Measurements from ENCODE around the gene RUFY3. TPM values are rescaled to one million over a fixed set of nuclear protein-coding genes. Genes with fewer than 3 reads are reported as not detected.
"Not testable (repeated sequence)": the region's sequence is repeated elsewhere in the genome, so short reads cannot be mapped to it uniquely, and the experiment has no call there.

RUFY3 gene
- total RNA-seq, 3 donors from 2014 or later, result 31.9 to 54.2 (median 46.0) TPM

DNA sequence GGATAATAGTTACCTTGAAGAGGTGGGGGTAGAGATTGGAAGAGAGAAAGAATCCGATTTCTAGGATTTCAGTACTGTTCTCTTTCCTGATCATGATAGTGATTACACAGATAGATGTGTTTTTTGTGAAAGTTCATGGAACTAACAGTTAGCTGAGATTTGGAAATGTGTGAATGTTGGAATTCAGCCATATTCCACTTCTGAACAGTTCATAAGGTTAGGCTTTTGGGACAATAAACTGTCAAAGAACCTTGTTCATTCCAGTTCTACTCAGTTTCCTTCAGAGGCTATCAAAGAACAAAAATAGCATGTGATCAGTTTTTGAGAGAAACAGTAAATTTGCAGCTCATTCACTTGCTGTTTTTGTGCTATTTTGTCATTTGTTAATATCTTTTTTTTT lies 43.6 kb downstream of the RUFY3 start:
- Histone ChIP-seq H3K36me3 (ENCODE audit: low read depth) (no peaks in the 10 kb centered on the region), H3K4me1 (ENCODE audit: low read depth) (no peaks in the 10 kb centered on the region), H3K9me3 (no peaks in the 10 kb centered on the region), H3K4me3 (no peak overlapping the region)
- ATAC-seq, result no peak
- intact Hi-C loops (cut with DNase I, micrococcal nuclease), result no loop called here
- TF ChIP-seq, protein P1, sequence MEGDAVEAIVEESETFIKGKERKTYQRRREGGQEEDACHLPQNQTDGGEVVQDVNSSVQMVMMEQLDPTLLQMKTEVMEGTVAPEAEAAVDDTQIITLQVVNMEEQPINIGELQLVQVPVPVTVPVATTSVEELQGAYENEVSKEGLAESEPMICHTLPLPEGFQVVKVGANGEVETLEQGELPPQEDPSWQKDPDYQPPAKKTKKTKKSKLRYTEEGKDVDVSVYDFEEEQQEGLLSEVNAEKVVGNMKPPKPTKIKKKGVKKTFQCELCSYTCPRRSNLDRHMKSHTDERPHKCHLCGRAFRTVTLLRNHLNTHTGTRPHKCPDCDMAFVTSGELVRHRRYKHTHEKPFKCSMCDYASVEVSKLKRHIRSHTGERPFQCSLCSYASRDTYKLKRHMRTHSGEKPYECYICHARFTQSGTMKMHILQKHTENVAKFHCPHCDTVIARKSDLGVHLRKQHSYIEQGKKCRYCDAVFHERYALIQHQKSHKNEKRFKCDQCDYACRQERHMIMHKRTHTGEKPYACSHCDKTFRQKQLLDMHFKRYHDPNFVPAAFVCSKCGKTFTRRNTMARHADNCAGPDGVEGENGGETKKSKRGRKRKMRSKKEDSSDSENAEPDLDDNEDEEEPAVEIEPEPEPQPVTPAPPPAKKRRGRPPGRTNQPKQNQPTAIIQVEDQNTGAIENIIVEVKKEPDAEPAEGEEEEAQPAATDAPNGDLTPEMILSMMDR (IDR thresholded peaks at IDR 0.05), result no peak
- DNase-seq, result no peak

DNA sequence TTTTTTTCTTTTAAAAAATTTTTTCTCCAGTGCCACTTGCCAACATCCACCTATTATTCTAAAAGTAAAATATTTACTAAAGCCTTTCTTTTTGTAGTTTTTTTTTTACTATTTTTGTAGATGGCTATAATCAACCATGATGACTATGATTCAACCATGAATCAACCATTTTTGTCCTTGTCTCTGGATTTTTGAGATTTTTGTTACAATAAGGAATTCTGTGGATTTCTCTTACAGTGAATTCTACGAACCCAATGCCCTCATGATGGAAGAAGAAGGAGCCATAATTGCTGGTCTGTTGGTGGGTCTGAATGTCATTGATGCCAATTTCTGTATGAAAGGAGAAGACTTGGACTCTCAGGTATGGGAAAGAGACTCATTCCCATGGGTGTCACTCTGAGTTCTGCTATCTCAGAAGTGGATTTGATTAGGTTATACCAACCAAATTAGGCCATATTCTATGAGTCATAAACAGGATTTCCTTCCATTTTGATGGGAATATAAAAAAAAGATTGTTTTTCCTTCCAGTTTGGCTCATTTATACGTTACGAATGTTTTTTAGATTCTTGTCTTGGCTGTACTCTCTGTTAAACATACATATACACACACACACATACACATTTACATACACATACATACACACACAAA lies 46.7 kb downstream of the RUFY3 start:
- TF ChIP-seq, protein P1 (IDR thresholded peaks at IDR 0.05), result no peak
- Histone ChIP-seq H3K9me3 (no peaks in the 10 kb centered on the region), H3K4me3 (no peak overlapping the region), H3K4me1 (ENCODE audit: low read depth) (no peaks in the 10 kb centered on the region), H3K36me3 (ENCODE audit: low read depth) (no peaks in the 10 kb centered on the region)
- intact Hi-C loops (cut with DNase I, micrococcal nuclease), result no loop called here
- no peak for ATAC-seq
- no peak for DNase-seq

DNA sequence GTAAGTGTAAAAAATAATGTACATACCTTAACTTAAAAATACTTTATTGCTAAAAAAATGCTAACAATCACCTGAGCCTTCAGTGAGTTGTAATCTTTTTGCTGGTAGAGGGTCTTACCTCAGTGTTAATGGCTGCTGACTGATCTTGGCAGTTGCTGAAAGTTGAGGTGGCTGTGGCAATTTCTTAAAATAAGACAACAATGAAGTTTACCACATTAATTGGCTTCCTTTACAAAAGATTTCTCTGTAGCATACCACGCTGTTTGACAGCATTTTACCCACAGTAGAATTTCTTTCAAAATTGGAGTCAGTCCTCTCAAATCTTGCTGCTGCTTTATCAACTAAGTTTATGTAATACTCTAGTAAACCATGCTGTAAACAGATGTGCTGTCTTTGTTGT lies 47.6 kb downstream of the RUFY3 start:
- ATAC-seq; intact Hi-C loops (cut with DNase I, micrococcal nuclease); H3K9me3 ChIP-seq; DNase-seq; H3K4me3 ChIP-seq; H3K36me3 ChIP-seq (ENCODE audit: low read depth); H3K4me1 ChIP-seq (ENCODE audit: low read depth): not testable (repeated sequence)

DNA sequence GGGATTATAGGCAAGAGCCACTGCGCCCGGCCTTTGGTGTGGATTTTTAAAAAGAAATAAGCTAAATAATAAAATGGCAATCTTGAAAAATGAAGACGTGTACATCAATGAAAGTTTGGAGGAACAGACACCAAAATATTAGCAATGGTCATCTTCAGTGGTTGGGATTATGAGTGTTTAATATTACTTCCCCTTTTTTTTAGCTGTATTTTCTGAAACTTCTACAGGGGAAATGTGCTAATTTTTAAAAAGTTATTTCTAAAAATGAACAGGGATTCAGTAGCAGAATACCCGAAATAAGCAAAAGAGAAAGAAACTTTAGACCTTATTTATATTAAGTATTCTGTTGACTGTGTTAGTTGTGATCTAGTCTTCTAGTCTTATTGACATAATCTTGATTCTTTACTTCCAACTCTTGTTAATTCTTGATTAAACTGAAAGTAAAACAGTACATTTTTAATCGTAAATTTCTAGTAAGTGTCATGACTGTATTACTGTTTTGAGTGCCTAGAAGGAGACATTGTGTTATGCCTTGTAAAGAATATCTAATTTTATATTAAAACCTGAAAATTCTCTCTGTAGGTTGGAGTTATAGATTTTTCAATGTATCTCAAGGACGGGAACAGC lies 51.3 kb downstream of the RUFY3 start:
- TF ChIP-seq, protein P1 (IDR thresholded peaks at IDR 0.05), result no peak
- intact Hi-C loops (cut with DNase I, micrococcal nuclease), result no loop called here
- Histone ChIP-seq H3K4me3 (no peak overlapping the region), H3K4me1 (ENCODE audit: low read depth) (no peaks in the 10 kb centered on the region), H3K9me3 (no peaks in the 10 kb centered on the region), H3K36me3 (ENCODE audit: low read depth) (no peaks in the 10 kb centered on the region)
- DNase-seq, result no peak
- ATAC-seq, result no peak

DNA sequence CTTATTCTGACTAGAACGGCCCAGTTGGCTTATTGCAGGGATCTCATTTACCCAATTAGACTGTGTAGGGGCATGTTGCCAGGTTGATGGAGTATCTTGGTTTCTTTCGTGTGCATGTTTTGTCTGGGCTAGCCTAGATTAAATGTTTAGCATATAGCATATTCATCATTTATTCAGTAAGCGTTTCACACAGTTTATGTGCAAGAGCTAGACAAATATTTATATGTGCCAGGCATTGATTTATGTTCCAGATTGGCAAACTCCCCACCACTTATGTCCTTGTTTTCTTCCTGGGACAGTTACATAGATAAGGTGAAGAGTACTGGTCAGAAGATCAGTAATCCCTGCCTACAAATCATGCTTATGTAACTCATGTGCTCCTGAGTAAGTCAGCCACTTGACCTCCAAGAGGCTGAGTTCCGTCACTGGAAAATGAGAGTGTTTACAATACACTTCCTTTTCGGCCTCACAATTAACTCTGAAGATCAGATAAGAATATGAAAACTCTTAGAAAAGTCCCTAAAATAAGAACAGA lies 57.2 kb downstream of the RUFY3 start:
- intact Hi-C loops (cut with DNase I, micrococcal nuclease), result no loop called here
- TF ChIP-seq, protein P1 (IDR thresholded peaks at IDR 0.05), result no peak
- ATAC-seq (peak; percentile 11), DNase-seq (peak in 1 of 3 donors; percentile 22)
- no peaks in the 10 kb centered on the region for H3K4me1 ChIP-seq (ENCODE audit: low read depth)
- no peak overlapping the region for H3K4me3 ChIP-seq
- no peaks in the 10 kb centered on the region for H3K36me3 ChIP-seq (ENCODE audit: low read depth)
- H3K9me3 ChIP-seq, result no peaks in the 10 kb centered on the region

DNA sequence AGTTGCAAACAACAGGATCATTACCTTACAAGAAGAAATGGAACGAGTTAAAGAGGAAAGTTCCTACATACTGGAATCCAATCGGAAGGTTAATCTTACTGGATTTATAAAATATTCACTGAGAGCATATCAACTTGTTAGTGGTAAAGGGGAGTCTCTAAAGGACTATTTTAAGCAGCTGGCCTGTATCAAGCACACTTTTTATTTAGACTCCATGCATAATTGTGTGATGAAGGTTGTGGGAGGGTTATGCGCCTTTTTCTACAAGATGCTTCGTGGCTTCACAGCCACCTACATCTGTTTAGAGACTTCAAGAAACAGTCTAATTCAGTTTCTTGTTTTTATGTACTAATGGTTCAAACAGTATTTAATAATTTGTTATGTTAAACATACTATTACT lies 61.3 kb downstream of the RUFY3 start:
- intact Hi-C loops (cut with DNase I, micrococcal nuclease), result no loop called here
- no peaks in the 10 kb centered on the region for H3K36me3 ChIP-seq (ENCODE audit: low read depth)
- no peak for ATAC-seq

More for the DNA sequence above, 61.3 kb downstream of the RUFY3 start:
- DNase-seq, result no peak
- no peak overlapping the region for H3K4me3 ChIP-seq
- no peaks in the 10 kb centered on the region for H3K9me3 ChIP-seq
- no peaks in the 10 kb centered on the region for H3K4me1 ChIP-seq (ENCODE audit: low read depth)
- TF ChIP-seq, protein P1 (IDR thresholded peaks at IDR 0.05), result no peak

Measured in mucosa of descending colon (tissue), 3 donors.